Measurements from ENCODE around the gene RAB18.

Gene RAB18

DNA sequence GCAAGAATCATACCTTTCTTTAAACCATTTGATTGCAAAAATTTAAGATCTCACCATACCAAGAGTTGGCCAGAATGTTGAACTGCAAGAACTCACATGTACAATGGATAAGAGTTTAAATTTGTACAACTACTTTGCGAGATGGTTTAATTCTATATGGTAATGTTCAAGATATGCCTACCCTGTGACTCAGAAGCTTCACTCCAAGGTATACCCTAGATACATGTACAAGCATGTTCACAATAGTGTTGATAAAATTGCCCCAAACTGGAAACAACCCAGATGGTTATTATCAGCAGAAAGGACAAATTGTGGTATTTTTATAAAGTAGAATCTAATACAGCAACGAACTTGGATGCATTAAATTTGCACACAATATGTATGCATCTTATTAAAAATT, 25.1 kb upstream of the RAB18 start:
- Histone ChIP-seq H3K27ac (ENCODE audit: low read depth, low read length) (no peak overlapping the region), H3K4me3 (ENCODE audit: low read depth in 1 of 5, low read length in 5 of 5) (no peak overlapping the region), H3K9me3 (ENCODE audit: control insufficient read depth in 5 of 5, low read length in 5 of 5) (no peaks in the 10 kb centered on the region), H3K4me1 (ENCODE audit: control insufficient read depth in 5 of 5, insufficient read depth in 5 of 5, low read length in 5 of 5) (no peaks in the 10 kb centered on the region), H3K9ac (ENCODE audit: low read length in 5 of 5) (no peak overlapping the region), H3K36me3 (ENCODE audit: control insufficient read depth in 5 of 5, insufficient read depth in 5 of 5, low read length in 5 of 5) (no peaks in the 10 kb centered on the region), H3K27me3 (ENCODE audit: control insufficient read depth in 5 of 5, insufficient read depth in 4 of 5, low read length in 5 of 5) (peaks cover 0 to 2% (median 0%) of the 10 kb centered on the region in 5 donors)

DNA sequence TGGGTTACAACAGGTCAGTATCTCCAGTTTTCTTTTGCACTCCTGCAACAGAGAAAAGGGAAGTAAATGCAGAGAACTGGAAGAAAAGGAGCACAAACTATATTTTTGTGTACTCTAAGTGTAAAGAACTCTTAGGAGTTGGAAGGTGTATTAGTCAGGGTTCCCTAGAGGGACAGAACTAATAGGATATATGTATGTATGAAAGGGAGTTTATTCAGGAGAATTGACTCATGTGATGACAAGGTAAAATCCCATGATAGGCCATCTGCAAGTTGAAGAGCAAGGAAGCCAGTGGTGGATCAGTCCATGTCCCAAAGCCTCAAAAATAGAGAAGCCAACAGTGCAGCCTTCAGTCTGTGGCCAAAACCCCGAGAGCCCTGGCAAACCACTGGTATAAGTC, 22.6 kb upstream of the RAB18 start:
- Histone ChIP-seq H3K27ac (ENCODE audit: low read depth, low read length) (no peak overlapping the region), H3K36me3 (ENCODE audit: control insufficient read depth in 5 of 5, insufficient read depth in 5 of 5, low read length in 5 of 5) (no peaks in the 10 kb centered on the region), H3K4me3 (ENCODE audit: low read depth in 1 of 5, low read length in 5 of 5) (no peak overlapping the region), H3K9me3 (ENCODE audit: control insufficient read depth in 5 of 5, low read length in 5 of 5) (no peaks in the 10 kb centered on the region), H3K9ac (ENCODE audit: low read length in 5 of 5) (no peak overlapping the region), H3K27me3 (ENCODE audit: control insufficient read depth in 5 of 5, insufficient read depth in 4 of 5, low read length in 5 of 5) (peaks cover 0 to 5% (median 0%) of the 10 kb centered on the region in 5 donors), H3K4me1 (ENCODE audit: control insufficient read depth in 5 of 5, insufficient read depth in 5 of 5, low read length in 5 of 5) (no peaks in the 10 kb centered on the region)

DNA sequence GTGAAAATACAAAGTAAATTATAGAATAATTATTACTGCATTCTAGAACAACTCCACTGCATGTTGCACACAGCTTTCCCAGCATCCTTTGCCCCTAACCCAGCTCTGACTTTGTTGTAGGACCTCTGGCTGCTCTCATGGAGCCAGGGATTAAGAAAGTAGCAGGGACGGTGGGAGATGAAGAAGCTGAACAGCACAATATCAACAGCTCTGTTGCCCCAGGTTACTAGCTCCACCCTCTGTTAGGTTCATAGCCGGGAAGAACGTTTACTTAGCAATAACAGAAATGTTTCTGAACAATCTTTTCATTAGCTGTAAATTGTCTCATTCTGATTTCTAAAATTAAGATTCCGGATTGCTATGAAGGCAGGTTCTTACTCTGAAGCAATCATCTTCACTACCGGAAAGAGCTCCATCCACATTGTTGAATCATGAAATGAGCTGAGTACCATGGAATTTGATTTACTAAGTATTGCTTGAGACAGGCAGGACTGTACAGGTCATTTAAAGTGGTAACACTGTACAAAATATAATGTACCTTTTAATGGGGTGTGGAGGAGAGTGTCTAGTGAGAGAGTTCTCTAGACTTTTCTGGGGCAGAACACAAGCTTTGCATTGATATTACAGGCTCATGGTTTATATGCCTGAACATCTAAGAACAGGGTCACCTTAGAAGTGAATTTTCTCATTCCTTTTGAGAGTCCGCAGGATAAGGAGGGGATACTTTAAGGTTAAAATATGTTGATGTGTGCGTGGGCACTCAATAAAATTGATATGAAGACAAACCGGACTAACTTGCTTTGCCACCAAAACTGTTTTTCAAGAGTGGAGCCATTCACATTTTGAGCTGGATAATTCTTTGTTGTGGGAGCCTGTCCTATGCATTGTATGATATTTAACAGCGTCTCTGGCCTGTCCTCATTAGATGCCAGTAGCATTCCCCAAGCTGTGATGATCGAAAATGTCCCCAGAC, 20.8 kb upstream of the RAB18 start:
- Histone ChIP-seq H3K4me1 (ENCODE audit: control insufficient read depth in 5 of 5, insufficient read depth in 5 of 5, low read length in 5 of 5) (no peaks in the 10 kb centered on the region), H3K9ac (ENCODE audit: low read length in 5 of 5) (no peak overlapping the region), H3K27me3 (ENCODE audit: control insufficient read depth in 5 of 5, insufficient read depth in 4 of 5, low read length in 5 of 5) (peaks cover 0 to 5% (median 0%) of the 10 kb centered on the region in 5 donors), H3K4me3 (ENCODE audit: low read depth in 1 of 5, low read length in 5 of 5) (no peak overlapping the region), H3K36me3 (ENCODE audit: control insufficient read depth in 5 of 5, insufficient read depth in 5 of 5, low read length in 5 of 5) (no peaks in the 10 kb centered on the region), H3K9me3 (ENCODE audit: control insufficient read depth in 5 of 5, low read length in 5 of 5) (no peaks in the 10 kb centered on the region), H3K27ac (ENCODE audit: low read depth, low read length) (no peak overlapping the region)

GRCh38 chr10:27485368-27485767, 18.7 kb upstream of the RAB18 start:
- H3K4me3 ChIP-seq (ENCODE audit: low read depth in 1 of 5, low read length in 5 of 5), result no peak overlapping the region

DNA sequence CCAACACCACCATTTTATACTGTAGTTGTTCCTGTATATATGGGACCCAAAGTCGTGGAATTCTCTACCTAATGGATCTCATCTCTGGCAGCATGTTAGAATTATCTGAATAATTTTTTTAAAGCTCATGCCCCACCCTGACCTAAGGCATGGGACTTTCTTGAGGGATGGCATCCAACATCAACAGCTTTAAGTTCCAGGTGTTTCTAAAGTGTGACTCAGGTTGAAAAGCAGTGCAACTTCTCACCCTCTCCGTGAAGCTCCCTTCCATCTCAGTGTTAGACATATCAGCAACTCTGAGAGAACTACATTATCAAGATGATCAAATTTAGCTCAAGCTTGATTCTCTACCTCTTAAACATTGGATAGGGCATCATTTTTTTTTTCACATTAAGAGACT, 18.1 kb upstream of the RAB18 start:
- Histone ChIP-seq H3K27ac (ENCODE audit: low read depth, low read length) (no peak overlapping the region), H3K4me1 (ENCODE audit: control insufficient read depth in 5 of 5, insufficient read depth in 5 of 5, low read length in 5 of 5) (no peaks in the 10 kb centered on the region), H3K36me3 (ENCODE audit: control insufficient read depth in 5 of 5, insufficient read depth in 5 of 5, low read length in 5 of 5) (no peaks in the 10 kb centered on the region), H3K4me3 (ENCODE audit: low read depth in 1 of 5, low read length in 5 of 5) (no peak overlapping the region), H3K9ac (ENCODE audit: low read length in 5 of 5) (no peak overlapping the region), H3K9me3 (ENCODE audit: control insufficient read depth in 5 of 5, low read length in 5 of 5) (peaks cover under 1 to 5% (median 4%) of the 10 kb centered on the region in 5 donors), H3K27me3 (ENCODE audit: control insufficient read depth in 5 of 5, insufficient read depth in 4 of 5, low read length in 5 of 5) (peaks cover 0 to 5% (median 0%) of the 10 kb centered on the region in 5 donors)

More at GRCh38 chr10:27485368-27485767, 18.7 kb upstream of the RAB18 start:
- Histone ChIP-seq H3K27ac (ENCODE audit: low read depth, low read length) (no peak overlapping the region), H3K9ac (ENCODE audit: low read length in 5 of 5) (no peak overlapping the region), H3K27me3 (ENCODE audit: control insufficient read depth in 5 of 5, insufficient read depth in 4 of 5, low read length in 5 of 5) (peaks cover 0 to 5% (median 0%) of the 10 kb centered on the region in 5 donors), H3K4me1 (ENCODE audit: control insufficient read depth in 5 of 5, insufficient read depth in 5 of 5, low read length in 5 of 5) (no peaks in the 10 kb centered on the region), H3K36me3 (ENCODE audit: control insufficient read depth in 5 of 5, insufficient read depth in 5 of 5, low read length in 5 of 5) (no peaks in the 10 kb centered on the region), H3K9me3 (ENCODE audit: control insufficient read depth in 5 of 5, low read length in 5 of 5) (no peaks in the 10 kb centered on the region)

DNA sequence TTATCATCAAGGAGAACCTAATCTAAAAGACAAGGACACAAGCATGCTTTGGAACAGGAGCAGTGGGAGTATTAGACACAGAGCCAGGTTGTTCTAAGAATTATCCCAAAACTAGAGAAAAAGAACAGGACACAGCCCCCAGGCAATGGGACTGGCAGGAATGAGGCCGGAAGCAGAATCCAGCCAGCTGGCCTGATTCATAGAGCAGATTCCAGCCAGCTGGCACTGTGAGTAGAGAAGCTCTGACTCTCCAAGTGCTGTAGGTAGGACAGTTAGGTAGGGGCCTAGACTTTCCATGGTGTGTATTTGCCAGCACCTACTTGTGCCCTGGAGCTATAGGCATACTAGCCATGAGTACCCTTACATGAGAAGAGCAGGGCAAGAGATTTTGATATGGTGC, 13.3 kb upstream of the RAB18 start:
- H3K9ac ChIP-seq (ENCODE audit: low read length in 5 of 5), result no peak overlapping the region
- H3K4me1 ChIP-seq (ENCODE audit: control insufficient read depth in 5 of 5, insufficient read depth in 5 of 5, low read length in 5 of 5), result no peaks in the 10 kb centered on the region
- H3K36me3 ChIP-seq (ENCODE audit: control insufficient read depth in 5 of 5, insufficient read depth in 5 of 5, low read length in 5 of 5), result no peaks in the 10 kb centered on the region
- H3K27me3 ChIP-seq (ENCODE audit: control insufficient read depth in 5 of 5, insufficient read depth in 4 of 5, low read length in 5 of 5), result peaks cover 0 to 3% (median 0%) of the 10 kb centered on the region in 5 donors
- H3K27ac ChIP-seq (ENCODE audit: low read depth, low read length), result no peak overlapping the region
- H3K9me3 ChIP-seq (ENCODE audit: control insufficient read depth in 5 of 5, low read length in 5 of 5), result peaks cover 6 to 13% (median 8%) of the 10 kb centered on the region in 5 donors
- H3K4me3 ChIP-seq (ENCODE audit: low read depth in 1 of 5, low read length in 5 of 5), result no peak overlapping the region

GRCh38 chr10:27494116-27494805, 9.8 kb upstream of the RAB18 start:
- Histone ChIP-seq H3K4me3 (ENCODE audit: low read depth in 1 of 5, low read length in 5 of 5) (no peak overlapping the region), H3K27ac (ENCODE audit: low read depth, low read length) (no peak overlapping the region), H3K9me3 (ENCODE audit: control insufficient read depth in 5 of 5, low read length in 5 of 5) (peaks cover 6 to 13% (median 8%) of the 10 kb centered on the region in 5 donors), H3K4me1 (ENCODE audit: control insufficient read depth in 5 of 5, insufficient read depth in 5 of 5, low read length in 5 of 5) (no peaks in the 10 kb centered on the region), H3K36me3 (ENCODE audit: control insufficient read depth in 5 of 5, insufficient read depth in 5 of 5, low read length in 5 of 5) (no peaks in the 10 kb centered on the region), H3K9ac (ENCODE audit: low read length in 5 of 5) (no peak overlapping the region), H3K27me3 (ENCODE audit: control insufficient read depth in 5 of 5, insufficient read depth in 4 of 5, low read length in 5 of 5) (peaks cover 0 to 3% (median 0%) of the 10 kb centered on the region in 5 donors)

- Histone ChIP-seq H3K9me3 (ENCODE audit: control insufficient read depth in 5 of 5, low read length in 5 of 5) (peaks cover 2 to 7% (median 6%) of the 10 kb centered on the region in 5 donors), H3K9ac (ENCODE audit: low read length in 5 of 5) (no peak overlapping the region), H3K27ac (ENCODE audit: low read depth, low read length) (no peak overlapping the region), H3K4me1 (ENCODE audit: control insufficient read depth in 5 of 5, insufficient read depth in 5 of 5, low read length in 5 of 5) (no peaks in the 10 kb centered on the region), H3K27me3 (ENCODE audit: control insufficient read depth in 5 of 5, insufficient read depth in 4 of 5, low read length in 5 of 5) (no peaks in the 10 kb centered on the region), H3K4me3 (ENCODE audit: low read depth in 1 of 5, low read length in 5 of 5) (no peak overlapping the region), H3K36me3 (ENCODE audit: control insufficient read depth in 5 of 5, insufficient read depth in 5 of 5, low read length in 5 of 5) (no peaks in the 10 kb centered on the region)
These were observed 8.0 kb upstream of the RAB18 start for GRCh38 chr10:27496137-27496536.

- Histone ChIP-seq H3K4me3 (ENCODE audit: low read depth in 1 of 5, low read length in 5 of 5) (no peak overlapping the region), H3K27ac (ENCODE audit: low read depth, low read length) (no peak overlapping the region), H3K9me3 (ENCODE audit: control insufficient read depth in 5 of 5, low read length in 5 of 5) (no peaks in the 10 kb centered on the region), H3K27me3 (ENCODE audit: control insufficient read depth in 5 of 5, insufficient read depth in 4 of 5, low read length in 5 of 5) (no peaks in the 10 kb centered on the region), H3K4me1 (ENCODE audit: control insufficient read depth in 5 of 5, insufficient read depth in 5 of 5, low read length in 5 of 5) (peaks cover 3 to 10% (median 8%) of the 10 kb centered on the region in 5 donors), H3K9ac (ENCODE audit: low read length in 5 of 5) (no peak overlapping the region), H3K36me3 (ENCODE audit: control insufficient read depth in 5 of 5, insufficient read depth in 5 of 5, low read length in 5 of 5) (no peaks in the 10 kb centered on the region)
These were observed 4.0 kb upstream of the RAB18 start for GRCh38 chr10:27500096-27500495.

DNA sequence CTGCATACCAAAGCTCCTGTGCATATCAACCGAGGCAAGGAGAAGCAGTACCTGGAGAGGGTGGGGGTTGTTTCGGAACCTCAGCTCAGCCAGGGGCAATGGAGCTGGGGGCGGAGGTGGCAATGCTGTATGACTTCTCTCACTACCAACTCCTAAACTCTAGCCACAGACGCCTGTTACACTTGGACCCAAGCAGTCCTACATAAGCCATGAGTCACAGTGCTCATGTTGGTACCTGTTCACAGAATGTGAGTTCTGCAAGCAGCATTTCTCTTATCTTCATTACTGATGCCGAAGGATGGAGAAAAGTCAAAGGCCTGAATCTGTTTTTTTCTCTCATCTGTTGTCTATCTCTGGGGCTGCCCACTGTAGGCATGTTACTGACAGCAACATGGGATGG, 3.2 kb upstream of the RAB18 start:
- no peaks in the 10 kb centered on the region for H3K36me3 ChIP-seq (ENCODE audit: control insufficient read depth in 5 of 5, insufficient read depth in 5 of 5, low read length in 5 of 5)
- H3K4me3 ChIP-seq (ENCODE audit: low read depth in 1 of 5, low read length in 5 of 5), result no peak overlapping the region
- no peak overlapping the region for H3K27ac ChIP-seq (ENCODE audit: low read depth, low read length)
- H3K9me3 ChIP-seq (ENCODE audit: control insufficient read depth in 5 of 5, low read length in 5 of 5), result no peaks in the 10 kb centered on the region
- no peak overlapping the region for H3K9ac ChIP-seq (ENCODE audit: low read length in 5 of 5)
- H3K27me3 ChIP-seq (ENCODE audit: control insufficient read depth in 5 of 5, insufficient read depth in 4 of 5, low read length in 5 of 5), result no peaks in the 10 kb centered on the region
- peaks cover 3 to 18% (median 16%) of the 10 kb centered on the region in 5 donors for H3K4me1 ChIP-seq (ENCODE audit: control insufficient read depth in 5 of 5, insufficient read depth in 5 of 5, low read length in 5 of 5)
